ENCODE data around the gene FLNB.
A peak's percentile ranks its signal among the peaks of the same experiment; 100 is the strongest.

The FLNB gene

DNA sequence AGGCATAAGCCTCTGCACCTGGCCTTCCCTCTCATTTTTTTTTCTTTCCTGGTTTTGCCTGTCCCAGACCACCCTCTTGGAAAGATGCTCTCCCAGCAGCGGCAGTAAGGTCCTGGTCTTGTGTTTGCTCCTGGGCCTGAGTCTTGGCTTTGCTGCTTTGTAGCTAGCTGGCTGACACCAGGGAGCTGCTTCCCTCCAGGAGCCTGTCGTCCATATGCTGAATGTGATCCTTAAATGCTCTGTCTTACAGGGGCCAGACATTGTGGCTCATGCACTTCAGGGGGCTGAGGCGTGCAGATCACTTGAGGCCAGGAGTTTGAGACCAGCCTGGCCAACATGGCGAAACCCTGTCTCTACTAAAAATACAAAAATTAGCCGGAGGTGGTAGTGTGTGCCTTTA, 17.2 kb downstream of the FLNB start:
- TF ChIP-seq EGR1 (IDR thresholded peaks at IDR 0.05), result no peak
- TF ChIP-seq, protein P1, sequence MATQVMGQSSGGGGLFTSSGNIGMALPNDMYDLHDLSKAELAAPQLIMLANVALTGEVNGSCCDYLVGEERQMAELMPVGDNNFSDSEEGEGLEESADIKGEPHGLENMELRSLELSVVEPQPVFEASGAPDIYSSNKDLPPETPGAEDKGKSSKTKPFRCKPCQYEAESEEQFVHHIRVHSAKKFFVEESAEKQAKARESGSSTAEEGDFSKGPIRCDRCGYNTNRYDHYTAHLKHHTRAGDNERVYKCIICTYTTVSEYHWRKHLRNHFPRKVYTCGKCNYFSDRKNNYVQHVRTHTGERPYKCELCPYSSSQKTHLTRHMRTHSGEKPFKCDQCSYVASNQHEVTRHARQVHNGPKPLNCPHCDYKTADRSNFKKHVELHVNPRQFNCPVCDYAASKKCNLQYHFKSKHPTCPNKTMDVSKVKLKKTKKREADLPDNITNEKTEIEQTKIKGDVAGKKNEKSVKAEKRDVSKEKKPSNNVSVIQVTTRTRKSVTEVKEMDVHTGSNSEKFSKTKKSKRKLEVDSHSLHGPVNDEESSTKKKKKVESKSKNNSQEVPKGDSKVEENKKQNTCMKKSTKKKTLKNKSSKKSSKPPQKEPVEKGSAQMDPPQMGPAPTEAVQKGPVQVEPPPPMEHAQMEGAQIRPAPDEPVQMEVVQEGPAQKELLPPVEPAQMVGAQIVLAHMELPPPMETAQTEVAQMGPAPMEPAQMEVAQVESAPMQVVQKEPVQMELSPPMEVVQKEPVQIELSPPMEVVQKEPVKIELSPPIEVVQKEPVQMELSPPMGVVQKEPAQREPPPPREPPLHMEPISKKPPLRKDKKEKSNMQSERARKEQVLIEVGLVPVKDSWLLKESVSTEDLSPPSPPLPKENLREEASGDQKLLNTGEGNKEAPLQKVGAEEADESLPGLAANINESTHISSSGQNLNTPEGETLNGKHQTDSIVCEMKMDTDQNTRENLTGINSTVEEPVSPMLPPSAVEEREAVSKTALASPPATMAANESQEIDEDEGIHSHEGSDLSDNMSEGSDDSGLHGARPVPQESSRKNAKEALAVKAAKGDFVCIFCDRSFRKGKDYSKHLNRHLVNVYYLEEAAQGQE (IDR thresholded peaks at IDR 0.05; ENCODE audit: low read depth), result no peak
- TF ChIP-seq FOXM1 (IDR thresholded peaks at IDR 0.05; ENCODE audit: borderline replicate concordance, low read depth), result no peak
- TF ChIP-seq, protein P2, sequence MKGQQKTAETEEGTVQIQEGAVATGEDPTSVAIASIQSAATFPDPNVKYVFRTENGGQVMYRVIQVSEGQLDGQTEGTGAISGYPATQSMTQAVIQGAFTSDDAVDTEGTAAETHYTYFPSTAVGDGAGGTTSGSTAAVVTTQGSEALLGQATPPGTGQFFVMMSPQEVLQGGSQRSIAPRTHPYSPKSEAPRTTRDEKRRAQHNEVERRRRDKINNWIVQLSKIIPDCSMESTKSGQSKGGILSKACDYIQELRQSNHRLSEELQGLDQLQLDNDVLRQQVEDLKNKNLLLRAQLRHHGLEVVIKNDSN (IDR thresholded peaks at IDR 0.05), result no peak
- TF ChIP-seq ZBTB7A (IDR thresholded peaks at IDR 0.05; ENCODE audit: low read depth), result no peak
- TF ChIP-seq YY1 (IDR thresholded peaks at IDR 0.05; ENCODE audit: low read depth), result no peak
- no peak for TF ChIP-seq NFIC (IDR thresholded peaks at IDR 0.05)
- no peak for TF ChIP-seq TCF12 (IDR thresholded peaks at IDR 0.05; ENCODE audit: low read depth)
- TF ChIP-seq EP300 (IDR thresholded peaks at IDR 0.05; ENCODE audit: borderline replicate concordance), result no peak
- no peak for TF ChIP-seq CEBPB (IDR thresholded peaks at IDR 0.05)
- TF ChIP-seq TAF1 (IDR thresholded peaks at IDR 0.05; ENCODE audit: low read depth), result no peak
- TF ChIP-seq CREB1 (IDR thresholded peaks at IDR 0.05; ENCODE audit: low read depth), result no peak
- no peak for TF ChIP-seq RAD21 (IDR thresholded peaks at IDR 0.05; ENCODE audit: low read depth)
- TF ChIP-seq, protein P3, sequence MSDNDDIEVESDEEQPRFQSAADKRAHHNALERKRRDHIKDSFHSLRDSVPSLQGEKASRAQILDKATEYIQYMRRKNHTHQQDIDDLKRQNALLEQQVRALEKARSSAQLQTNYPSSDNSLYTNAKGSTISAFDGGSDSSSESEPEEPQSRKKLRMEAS (IDR thresholded peaks at IDR 0.05), result no peak
- no peak for TF ChIP-seq TEAD4 (IDR thresholded peaks at IDR 0.05)

DNA sequence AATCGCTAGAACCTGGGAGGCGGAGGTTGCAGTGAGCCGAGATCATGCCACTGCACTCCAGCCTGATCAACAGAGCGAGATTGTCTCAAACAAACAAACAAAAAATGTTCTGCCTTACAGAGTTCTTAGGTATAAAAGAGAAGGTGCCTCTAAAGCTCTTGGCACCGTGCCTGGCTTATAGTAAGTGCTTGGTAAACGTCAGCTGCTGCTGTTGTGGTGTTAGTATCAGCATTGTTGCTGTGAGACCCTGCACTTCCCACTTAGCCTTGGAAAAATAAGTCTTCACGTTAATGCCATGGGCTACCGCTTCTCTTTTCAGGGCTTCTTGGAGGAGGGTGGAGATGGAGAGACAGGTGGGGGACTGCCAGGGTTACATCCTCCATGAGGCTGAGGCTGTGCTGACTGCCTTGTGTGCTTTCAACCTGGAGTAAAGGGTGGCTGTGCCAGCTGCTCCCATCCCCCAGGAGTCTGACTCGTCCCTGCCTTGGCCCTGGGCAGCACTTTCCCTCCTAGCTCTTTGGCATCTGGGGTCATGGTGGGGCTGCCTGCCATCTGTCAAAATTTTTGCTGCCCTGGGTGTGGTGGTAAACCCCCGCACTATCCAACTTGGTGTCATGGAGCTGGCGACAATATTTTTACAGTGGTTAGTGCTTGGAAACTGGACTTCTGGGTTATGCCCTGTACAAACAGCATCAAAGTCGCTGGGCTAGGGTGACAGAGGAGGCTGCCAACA, 17.8 kb downstream of the FLNB start:
- TF ChIP-seq EGR1 (IDR thresholded peaks at IDR 0.05) (no peak), NFIC (IDR thresholded peaks at IDR 0.05) (peak; percentile 20; the same call in 1 of the 2 replicates)

DNA sequence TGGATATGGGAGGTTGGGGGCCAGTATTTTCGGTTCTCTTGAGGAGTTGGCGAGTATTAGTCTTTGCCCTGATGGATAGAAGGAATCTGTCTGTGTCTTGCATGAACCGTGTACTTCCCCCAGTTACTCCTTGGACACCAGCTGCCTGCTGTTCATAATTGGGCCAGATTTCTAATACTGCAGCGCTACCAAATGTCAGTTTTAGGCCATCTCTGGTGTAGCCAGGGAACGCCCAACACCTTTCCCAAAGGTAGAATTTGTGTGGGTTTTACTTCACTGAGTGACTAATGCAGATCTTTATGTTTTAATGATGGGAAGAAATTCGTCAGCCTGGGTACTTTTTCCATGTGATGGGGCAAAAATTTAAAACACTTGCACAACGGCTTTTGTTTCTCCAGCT, 18.4 kb downstream of the FLNB start:
- no peak for TF ChIP-seq TAF1 (IDR thresholded peaks at IDR 0.05; ENCODE audit: low read depth)
- no peak for TF ChIP-seq EP300 (IDR thresholded peaks at IDR 0.05; ENCODE audit: borderline replicate concordance)
- TF ChIP-seq CREB1 (IDR thresholded peaks at IDR 0.05; ENCODE audit: low read depth), result no peak
- TF ChIP-seq RAD21 (IDR thresholded peaks at IDR 0.05; ENCODE audit: low read depth), result no peak
- TF ChIP-seq YY1 (IDR thresholded peaks at IDR 0.05; ENCODE audit: low read depth), result no peak
- TF ChIP-seq NFIC (IDR thresholded peaks at IDR 0.05), result no peak
- no peak for TF ChIP-seq CEBPB (IDR thresholded peaks at IDR 0.05)
- TF ChIP-seq, protein P3 (IDR thresholded peaks at IDR 0.05), result no peak
- TF ChIP-seq, protein P1 (IDR thresholded peaks at IDR 0.05; ENCODE audit: low read depth), result no peak
- TF ChIP-seq, protein P2 (IDR thresholded peaks at IDR 0.05), result no peak
- no peak for TF ChIP-seq FOXM1 (IDR thresholded peaks at IDR 0.05; ENCODE audit: borderline replicate concordance, low read depth)

DNA sequence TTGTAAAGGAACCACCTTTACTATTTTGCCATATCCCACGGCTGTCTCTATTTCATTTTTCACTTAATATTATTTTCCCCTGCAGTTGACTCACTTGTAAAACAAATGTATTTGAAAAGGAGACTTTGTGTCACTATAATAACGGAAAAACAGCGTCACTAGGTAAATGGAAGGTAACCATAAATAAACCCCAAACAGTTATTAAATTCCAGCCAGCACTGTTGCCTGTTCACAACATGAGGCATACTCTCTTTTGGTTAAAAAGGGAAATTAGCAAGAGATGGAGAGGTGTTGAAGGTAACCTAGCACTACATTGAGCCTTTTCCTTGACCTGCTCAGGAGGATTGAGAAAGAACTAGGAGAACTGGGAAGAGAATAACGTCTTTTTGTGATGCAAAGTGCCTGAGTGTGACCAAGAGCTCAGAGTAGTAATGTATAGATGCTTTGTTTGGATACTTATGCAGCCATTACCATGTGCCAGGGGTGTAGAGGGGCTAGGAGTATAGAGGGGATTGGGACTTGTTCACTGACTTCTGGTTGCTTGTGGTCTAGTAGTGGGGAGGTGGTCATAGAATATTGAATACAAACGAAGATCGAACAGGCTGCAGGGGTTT, 19.6 kb downstream of the FLNB start:
- TF ChIP-seq TAF1 (IDR thresholded peaks at IDR 0.05; ENCODE audit: low read depth) (no peak), EGR1 (IDR thresholded peaks at IDR 0.05) (no peak), YY1 (IDR thresholded peaks at IDR 0.05; ENCODE audit: low read depth) (no peak), ZBTB7A (IDR thresholded peaks at IDR 0.05; ENCODE audit: low read depth) (no peak), CREB1 (IDR thresholded peaks at IDR 0.05; ENCODE audit: low read depth) (no peak), EP300 (IDR thresholded peaks at IDR 0.05; ENCODE audit: borderline replicate concordance) (no peak), RAD21 (IDR thresholded peaks at IDR 0.05; ENCODE audit: low read depth) (no peak), CEBPB (IDR thresholded peaks at IDR 0.05) (no peak), TCF12 (IDR thresholded peaks at IDR 0.05; ENCODE audit: low read depth) (no peak), TEAD4 (IDR thresholded peaks at IDR 0.05) (no peak), FOXM1 (IDR thresholded peaks at IDR 0.05; ENCODE audit: borderline replicate concordance, low read depth) (no peak), NFIC (IDR thresholded peaks at IDR 0.05) (no peak)
- TF ChIP-seq, protein P2 (IDR thresholded peaks at IDR 0.05), result no peak
- TF ChIP-seq, protein P3 (IDR thresholded peaks at IDR 0.05), result no peak
- TF ChIP-seq, protein P1 (IDR thresholded peaks at IDR 0.05; ENCODE audit: low read depth), result no peak

Measured in Ishikawa (cell line).